Esophagus muscularis mucosa (tissue), 4 donors: ENCODE measurements around the gene PSMD13. TPM values are rescaled to one million over a fixed set of nuclear protein-coding genes. Genes with fewer than 3 reads are reported as not detected.

Experiments
- DNase-seq: peaks from one replicate; pipeline ENCODE4 v3.0.0-alpha.2; 2017; ENCODE audit errors: extremely low spot score
- H3K27ac ChIP-seq, 4 donors: fragments of 200-600 bp; sonication (generic); replicated peaks in 1 of 4; 1 replicate in 3 of 4; 2 replicates in 1 of 4; pipeline ENCODE4 v1.5.1; 2016 to 2019; ENCODE audit warnings: mild to moderate bottlenecking in 1 of 4
- H3K27me3 ChIP-seq, 4 donors: fragments of 200-600 bp; sonication (generic); one replicate each; pipeline versions ENCODE4 v1.5.1 to v1.6.0; 2016 to 2019
- H3K36me3 ChIP-seq, 4 donors: fragments of 200-600 bp; sonication (generic); one replicate each; pipeline ENCODE4 v1.5.1; 2016 to 2019
- H3K4me1 ChIP-seq, 4 donors: fragments of 200-600 bp; sonication (generic); one replicate each; pipeline ENCODE4 v1.5.1; 2016 to 2019
- H3K4me3 ChIP-seq, 4 donors: fragments of 200-600 bp; sonication (generic); 1 replicate in 2 of 4; 2 replicates in 2 of 4; pipeline ENCODE4 v1.5.1; 2016 to 2019; ENCODE audit warnings: mild to moderate bottlenecking in 4 of 4, moderate library complexity in 1 of 4
- H3K9me3 ChIP-seq, 4 donors: fragments of 200-600 bp; sonication (generic); 1 replicate in 3 of 4; 2 replicates in 1 of 4; pipeline ENCODE4 v1.5.1; 2016 to 2019
- EP300 ChIP-seq: sonication (generic); formaldehyde crosslinking; IDR thresholded peaks from one replicate; pipeline ENCODE4 v1.6.1; 2017; ENCODE audit warnings: antibody characterized with exemption
- POLR2A ChIP-seq: fragments of 450-650 bp; IDR thresholded peaks from one replicate; pipeline ENCODE4 v1.6.1; 2017; ENCODE audit warnings: antibody characterized with exemption, moderate library complexity, mild to moderate bottlenecking, low read depth
- POLR2AphosphoS5 ChIP-seq, 2 donors: sonication (generic); formaldehyde crosslinking; IDR thresholded peaks; one replicate each; pipeline ENCODE4 v1.6.1; 2017; ENCODE audit warnings: antibody characterized with exemption in 2 of 2
- WGBS: methylation state at CpG from one replicate; pipeline ENCODE4 v1.1.5; 2018; 5-methylcytosine and 5-hydroxymethylcytosine counted together
- intact Hi-C: fragments of 100-400 bp; cut with DNase I; formaldehyde crosslinking; loops from one replicate; pipeline ENCODE4 v1.15.1; 2023
- total RNA-seq, 4 donors: library from RNA; depleted of rRNA; stranded (reverse); fragments of >200 nt; gene quantifications; one replicate each; pipeline versions ENCODE4 v1.1.0 to v1.2.1, GENCODE V29; 2016
- TF ChIP-seq, protein P1 (sequence below), 3 experiments: fragments of 200-600 bp in 2 of 3; fragments of 450-650 bp in 1 of 3; sonication (generic) in 2 of 3; IDR thresholded peaks; one replicate each; pipeline ENCODE4 v1.5.1; 2017 to 2019; ENCODE audit warnings: antibody characterized with exemption in 3 of 3, mild to moderate bottlenecking in 2 of 3, moderate library complexity in 1 of 3

PSMD13 gene
- total RNA-seq, 4 donors from 2014 or later: 86.4 to 124 (median 94.1) TPM

GRCh38 chr11:282630-283360 is 46.0 kb downstream of the PSMD13 start:
- TF ChIP-seq POLR2AphosphoS5 (IDR thresholded peaks at IDR 0.05) (no peak), EP300 (no peak)
- TF ChIP-seq, protein P1, sequence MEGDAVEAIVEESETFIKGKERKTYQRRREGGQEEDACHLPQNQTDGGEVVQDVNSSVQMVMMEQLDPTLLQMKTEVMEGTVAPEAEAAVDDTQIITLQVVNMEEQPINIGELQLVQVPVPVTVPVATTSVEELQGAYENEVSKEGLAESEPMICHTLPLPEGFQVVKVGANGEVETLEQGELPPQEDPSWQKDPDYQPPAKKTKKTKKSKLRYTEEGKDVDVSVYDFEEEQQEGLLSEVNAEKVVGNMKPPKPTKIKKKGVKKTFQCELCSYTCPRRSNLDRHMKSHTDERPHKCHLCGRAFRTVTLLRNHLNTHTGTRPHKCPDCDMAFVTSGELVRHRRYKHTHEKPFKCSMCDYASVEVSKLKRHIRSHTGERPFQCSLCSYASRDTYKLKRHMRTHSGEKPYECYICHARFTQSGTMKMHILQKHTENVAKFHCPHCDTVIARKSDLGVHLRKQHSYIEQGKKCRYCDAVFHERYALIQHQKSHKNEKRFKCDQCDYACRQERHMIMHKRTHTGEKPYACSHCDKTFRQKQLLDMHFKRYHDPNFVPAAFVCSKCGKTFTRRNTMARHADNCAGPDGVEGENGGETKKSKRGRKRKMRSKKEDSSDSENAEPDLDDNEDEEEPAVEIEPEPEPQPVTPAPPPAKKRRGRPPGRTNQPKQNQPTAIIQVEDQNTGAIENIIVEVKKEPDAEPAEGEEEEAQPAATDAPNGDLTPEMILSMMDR (IDR thresholded peaks at IDR 0.05): no peak
- Histone ChIP-seq H3K27me3 (peaks cover 5 to 92% (median 48%) of the 10 kb centered on the region in 4 donors), H3K4me1 (peaks cover 20 to 36% (median 34%) of the 10 kb centered on the region in 4 donors), H3K36me3 (no peaks in the 10 kb centered on the region), H3K4me3 (no peak overlapping the region), H3K27ac (no peak overlapping the region), H3K9me3 (no peaks in the 10 kb centered on the region)
- intact Hi-C loops: no loop called here
- no peak for DNase-seq
- 58% methylated on average over 12 of the region's 13 CpGs for WGBS

- H3K27ac ChIP-seq: no peak overlapping the region
- no peak overlapping the region for H3K4me3 ChIP-seq
- intact Hi-C loops: no loop called here
- H3K36me3 ChIP-seq: no peaks in the 10 kb centered on the region
- H3K9me3 ChIP-seq: no peaks in the 10 kb centered on the region
- H3K27me3 ChIP-seq: peaks cover 5 to 88% (median 45%) of the 10 kb centered on the region in 4 donors
- DNase-seq: no peak
- WGBS: 88% methylated on average over 23 of the region's 23 CpGs
- TF ChIP-seq POLR2AphosphoS5 (IDR thresholded peaks at IDR 0.05) (no peak), EP300 (no peak), POLR2A (no peak)
- TF ChIP-seq, protein P1 (IDR thresholded peaks at IDR 0.05): no peak
- H3K4me1 ChIP-seq: peaks cover 20 to 43% (median 41%) of the 10 kb centered on the region in 4 donors
Measured at GRCh38 chr11:283405-284104, 46.8 kb downstream of the PSMD13 start.

GRCh38 chr11:284105-285020 is 47.6 kb downstream of the PSMD13 start:
- WGBS: 71% methylated on average over 10 of the region's 24 CpGs

More at GRCh38 chr11:284105-285020, 47.6 kb downstream of the PSMD13 start:
- intact Hi-C loops: no loop called here
- TF ChIP-seq POLR2A: no peak
- no peak for TF ChIP-seq POLR2AphosphoS5 (IDR thresholded peaks at IDR 0.05)
- TF ChIP-seq, protein P1 (IDR thresholded peaks at IDR 0.05): no peak
- TF ChIP-seq EP300: no peak
- no peak overlapping the region for H3K27ac ChIP-seq
- H3K36me3 ChIP-seq: no peaks in the 10 kb centered on the region
- no peak overlapping the region for H3K4me3 ChIP-seq
- peaks cover 5 to 80% (median 37%) of the 10 kb centered on the region in 4 donors for H3K27me3 ChIP-seq
- no peak for DNase-seq
- peaks cover 17 to 40% (median 38%) of the 10 kb centered on the region in 4 donors for H3K4me1 ChIP-seq
- H3K9me3 ChIP-seq: no peaks in the 10 kb centered on the region
